HG02943 (cell line): ENCODE measurements around the gene WASF3.
"Not testable (repeated sequence)": the region's sequence is repeated elsewhere in the genome, so short reads cannot be mapped to it uniquely, and the experiment has no call there.

Experiments used
- ATAC-seq: cut with Tn5 transposase; IDR thresholded peaks from one replicate; pipeline ENCODE4 v1.9.1; 2021; ENCODE audit warnings: mild to moderate bottlenecking, low read depth, moderate library complexity; ENCODE audit not compliant: unreplicated experiment

Gene WASF3

GRCh38 chr13:26621731-26622401, 64.4 kb downstream of the WASF3 start:
- no peak for ATAC-seq

GRCh38 chr13:26623125-26623524, 65.6 kb downstream of the WASF3 start:
- no peak for ATAC-seq

DNA sequence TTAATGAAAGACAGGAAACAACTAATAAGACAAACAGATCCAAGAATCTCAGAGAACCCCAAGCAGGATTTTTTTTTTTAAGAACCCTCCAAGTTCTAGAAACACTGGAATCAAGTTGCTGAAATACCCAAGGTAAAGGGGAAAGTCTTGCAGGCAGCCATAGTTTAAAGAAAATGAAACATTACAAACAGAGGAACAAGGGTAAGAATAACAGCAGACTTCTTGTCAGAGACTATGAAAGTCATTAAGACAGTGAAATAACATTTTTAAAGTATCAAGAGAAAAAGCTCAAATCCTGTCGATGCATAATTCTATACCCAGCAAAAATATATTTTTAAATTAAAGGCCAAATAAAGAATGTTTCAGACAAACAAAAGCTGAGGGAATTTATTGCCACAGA, 67.1 kb downstream of the WASF3 start:
- no peak for ATAC-seq

DNA sequence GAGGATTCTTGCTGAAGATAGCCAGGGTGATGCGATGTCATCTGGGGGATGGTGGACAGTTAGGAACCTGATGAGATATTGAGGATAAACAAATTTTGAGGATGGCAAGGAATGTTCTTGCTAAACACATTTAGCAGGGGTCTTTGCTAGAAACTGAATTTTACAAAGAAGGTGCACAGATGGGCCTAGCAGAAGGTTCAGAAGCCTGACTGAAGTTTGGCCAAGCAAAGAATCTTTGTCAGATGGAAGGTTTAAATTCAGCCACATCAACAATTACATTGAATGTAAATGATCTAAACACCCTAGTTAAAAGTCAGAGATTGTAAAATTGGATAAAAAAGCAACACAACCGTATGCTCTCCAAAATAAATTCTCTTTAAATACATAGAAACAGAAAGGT, 68.8 kb downstream of the WASF3 start:
- ATAC-seq: no peak

- no peak for ATAC-seq
Observed at GRCh38 chr13:26628706-26629105, 71.2 kb downstream of the WASF3 start.

DNA sequence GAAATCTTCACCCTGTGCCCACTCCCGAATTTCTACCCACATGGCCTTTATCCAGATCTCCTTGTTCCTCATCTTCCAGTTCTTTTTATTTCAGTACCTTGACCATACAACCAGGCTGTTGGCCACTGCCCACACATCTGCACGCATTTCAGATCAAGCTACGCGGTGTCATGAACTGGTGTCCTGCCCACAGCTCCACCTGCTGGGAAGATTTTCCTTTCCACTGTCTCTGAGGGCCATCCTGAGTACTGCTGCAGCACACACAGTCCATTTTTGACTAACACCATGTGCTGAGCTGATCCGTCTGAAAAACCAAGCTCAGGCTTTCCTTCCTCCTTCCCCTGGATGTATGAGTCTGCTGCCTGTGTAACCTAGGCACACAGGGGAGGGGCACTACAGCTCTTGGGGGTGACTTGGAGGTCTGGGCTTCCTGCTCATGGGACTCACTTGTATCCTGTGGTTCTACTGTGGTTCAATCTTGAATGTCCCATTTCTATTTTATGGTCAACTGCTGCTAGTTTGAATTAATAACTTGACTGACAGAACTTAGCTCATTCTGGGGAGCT, 71.9 kb downstream of the WASF3 start:
- ATAC-seq: no peak

DNA sequence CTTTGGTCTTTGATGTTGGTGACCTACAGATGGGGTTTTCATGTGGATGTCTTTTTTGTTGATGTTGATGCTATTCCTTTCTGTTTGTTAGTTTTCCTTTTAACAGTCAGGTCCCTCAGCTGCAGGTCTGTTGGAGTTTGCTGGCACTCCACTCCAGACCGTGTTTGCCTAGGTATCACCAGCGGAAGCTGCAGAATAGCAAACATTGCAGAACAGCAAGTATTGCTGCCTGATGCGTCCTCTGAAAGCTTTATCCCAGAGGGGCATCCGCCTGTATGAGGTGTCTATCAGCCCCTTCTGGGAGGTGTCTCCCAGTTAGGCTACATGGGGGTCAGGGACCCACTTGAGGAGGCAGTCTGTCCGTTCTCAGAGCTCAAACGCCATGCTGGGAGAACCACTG, 78.2 kb downstream of the WASF3 start:
- not testable (repeated sequence) for ATAC-seq

GRCh38 chr13:26636073-26636472, 78.6 kb downstream of the WASF3 start:
- not testable (repeated sequence) for ATAC-seq

DNA sequence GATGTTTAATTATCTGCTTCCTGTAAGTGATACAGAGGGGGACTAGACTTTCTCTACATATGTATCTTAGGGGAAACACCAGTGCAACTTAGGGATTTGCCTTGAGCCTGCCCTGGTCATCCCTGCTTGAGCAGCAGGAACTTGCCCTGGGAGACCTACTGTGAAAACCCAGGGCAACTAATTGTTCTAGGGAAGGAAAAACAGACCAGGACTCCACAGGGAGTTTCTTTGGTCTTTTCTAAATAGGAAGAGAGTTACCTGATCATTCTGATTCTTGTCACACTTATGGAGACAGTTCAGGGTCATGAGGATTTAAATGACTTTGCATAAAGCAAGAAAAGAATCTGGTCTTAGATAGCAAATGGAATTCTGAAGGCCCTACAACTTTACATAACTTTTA, 89.1 kb downstream of the WASF3 start:
- ATAC-seq: no peak

- ATAC-seq: no peak
Observed at GRCh38 chr13:26651234-26651633, 93.8 kb downstream of the WASF3 start.

- no peak for ATAC-seq
Observed at GRCh38 chr13:26653310-26653709, 95.8 kb downstream of the WASF3 start.

GRCh38 chr13:26653842-26654241, 96.4 kb downstream of the WASF3 start:
- ATAC-seq: no peak

DNA sequence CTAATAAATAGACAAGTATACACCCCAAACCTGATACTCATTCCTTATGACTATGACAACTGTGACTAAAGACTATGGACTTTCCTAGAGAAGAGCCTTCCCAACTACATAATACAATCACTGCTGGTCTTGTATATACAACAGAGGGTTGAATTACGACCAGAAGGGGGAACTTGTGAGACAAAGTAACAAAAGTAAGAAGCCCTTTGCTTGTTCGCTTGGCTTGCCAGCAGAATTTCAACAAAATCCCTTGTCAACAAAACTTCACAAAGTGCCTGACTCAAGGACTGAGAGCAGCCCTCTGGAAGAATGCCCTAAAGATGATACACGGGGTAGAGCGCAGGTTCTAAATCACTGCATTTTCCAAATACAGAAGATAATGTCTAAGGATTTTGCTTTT, 99.4 kb downstream of the WASF3 start:
- no peak for ATAC-seq

DNA sequence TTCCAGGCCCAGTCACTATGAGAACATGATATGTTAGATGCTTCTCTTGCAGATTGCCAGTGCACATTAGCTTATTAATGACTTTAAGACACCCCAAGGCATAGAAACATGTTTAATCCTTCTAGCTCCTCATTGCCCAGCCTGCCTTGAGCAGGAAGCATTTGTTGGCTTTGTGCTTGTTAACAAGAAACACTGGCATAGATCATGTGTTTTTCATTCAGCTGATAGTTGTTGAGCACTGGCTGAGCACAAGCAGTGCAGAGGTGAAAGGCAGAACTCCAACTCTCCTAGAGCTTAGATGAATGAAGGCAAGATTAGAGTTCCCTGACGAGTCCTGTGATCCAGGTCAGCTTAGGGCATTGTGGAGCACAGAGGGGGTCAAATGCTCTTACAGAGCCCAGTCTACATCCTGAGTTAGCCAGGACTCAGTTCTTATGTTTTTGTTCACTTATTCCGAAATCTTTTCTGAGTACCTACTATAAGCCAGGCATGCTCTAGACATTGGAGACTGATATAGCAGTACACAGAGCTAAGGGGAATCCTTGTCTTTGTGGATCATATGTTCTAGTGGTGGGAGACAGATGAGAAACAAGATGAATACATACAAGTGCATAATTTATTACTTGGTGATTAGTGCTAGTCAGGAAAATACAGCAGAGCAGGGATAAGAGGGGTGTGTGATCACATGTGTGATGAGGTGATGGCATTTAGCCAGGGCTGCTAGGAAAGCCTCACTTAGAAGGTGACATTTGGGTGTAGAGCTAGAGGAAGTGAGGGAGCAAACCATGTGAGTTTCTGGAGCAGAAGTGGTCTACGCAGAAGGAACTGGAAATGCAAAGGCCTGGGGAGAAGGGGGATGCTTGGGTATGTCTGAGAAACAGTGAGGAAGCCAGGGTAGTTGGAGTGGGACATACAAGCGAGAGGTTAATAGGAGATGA, 101.2 kb downstream of the WASF3 start:
- no peak for ATAC-seq

DNA sequence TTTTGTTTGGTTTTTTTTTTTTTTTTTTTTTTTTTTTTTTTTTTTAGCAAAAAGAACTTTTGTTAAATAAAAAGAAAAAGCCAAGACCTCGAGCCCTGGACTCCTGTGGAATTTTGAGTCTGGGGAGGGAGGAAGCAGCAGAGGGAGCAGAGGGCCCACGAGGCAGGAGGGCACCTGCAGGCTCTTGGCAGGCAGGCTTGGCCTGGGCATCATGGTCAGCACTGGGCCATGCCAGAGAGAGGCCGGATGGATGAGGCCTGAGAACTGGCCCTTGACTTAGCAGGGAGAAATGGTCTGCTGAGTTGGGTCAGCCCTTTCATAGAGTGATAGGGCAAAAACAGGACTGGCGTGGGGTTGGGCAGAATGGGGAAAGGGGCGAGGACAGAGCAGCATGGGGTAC, 102.7 kb downstream of the WASF3 start:
- no peak for ATAC-seq

DNA sequence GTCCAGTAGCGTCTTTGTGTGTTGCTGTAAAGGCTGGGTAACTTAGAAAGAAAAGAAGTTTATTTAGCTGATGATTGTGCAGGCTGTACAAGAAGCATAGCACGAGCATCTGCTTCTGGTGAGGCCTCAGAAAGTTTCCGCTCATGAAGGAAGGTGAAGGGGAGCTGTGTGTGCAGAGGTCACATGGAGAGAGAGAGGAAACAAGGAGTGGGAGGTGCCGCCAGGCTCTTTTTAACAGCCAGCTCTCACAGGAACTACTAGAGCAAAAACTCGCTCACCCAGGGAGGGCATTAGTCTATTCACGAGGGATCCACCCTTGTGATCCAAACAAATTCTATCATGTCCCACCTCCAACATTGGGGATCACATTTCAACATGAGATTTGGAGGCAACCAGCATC, 103.3 kb downstream of the WASF3 start:
- no peak for ATAC-seq

- ATAC-seq: no peak
Observed at GRCh38 chr13:26663791-26664190, 106.3 kb downstream of the WASF3 start.

DNA sequence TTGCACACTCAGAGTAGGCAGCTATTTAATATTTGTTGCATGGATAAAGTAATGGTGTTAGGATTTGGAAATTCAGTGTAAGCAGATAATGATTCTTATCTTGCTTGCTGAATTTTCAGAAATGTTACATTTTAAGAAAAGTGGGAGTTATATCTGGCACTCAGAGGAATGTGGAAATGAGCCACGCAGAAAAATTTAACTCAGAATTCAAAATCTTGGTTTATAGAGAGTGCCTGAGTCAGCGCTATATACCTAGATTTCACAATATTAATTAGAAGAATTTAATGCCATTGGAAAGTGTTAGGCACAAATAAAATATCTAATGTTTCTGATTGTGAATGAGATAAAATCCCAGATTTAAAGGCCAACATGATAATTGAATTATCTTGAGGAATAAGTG, 106.8 kb downstream of the WASF3 start:
- no peak for ATAC-seq

DNA sequence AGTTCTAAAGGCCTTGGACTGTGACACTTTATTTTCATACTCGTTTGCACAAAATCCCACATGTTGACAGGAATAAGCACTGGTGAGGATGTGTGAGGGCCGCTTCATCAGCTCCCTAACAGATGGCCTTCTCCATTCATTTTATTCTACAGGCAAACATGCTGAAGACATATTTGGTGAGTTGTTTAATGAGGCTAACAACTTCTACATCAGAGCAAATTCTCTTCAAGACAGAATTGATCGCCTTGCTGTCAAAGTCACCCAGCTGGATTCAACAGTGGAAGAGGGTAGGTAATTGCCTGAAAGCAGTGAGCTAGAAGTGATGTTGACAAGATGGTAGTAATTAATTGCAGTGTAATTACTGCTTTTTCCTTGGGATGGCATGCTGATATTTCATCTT, 107.4 kb downstream of the WASF3 start:
- no peak for ATAC-seq

DNA sequence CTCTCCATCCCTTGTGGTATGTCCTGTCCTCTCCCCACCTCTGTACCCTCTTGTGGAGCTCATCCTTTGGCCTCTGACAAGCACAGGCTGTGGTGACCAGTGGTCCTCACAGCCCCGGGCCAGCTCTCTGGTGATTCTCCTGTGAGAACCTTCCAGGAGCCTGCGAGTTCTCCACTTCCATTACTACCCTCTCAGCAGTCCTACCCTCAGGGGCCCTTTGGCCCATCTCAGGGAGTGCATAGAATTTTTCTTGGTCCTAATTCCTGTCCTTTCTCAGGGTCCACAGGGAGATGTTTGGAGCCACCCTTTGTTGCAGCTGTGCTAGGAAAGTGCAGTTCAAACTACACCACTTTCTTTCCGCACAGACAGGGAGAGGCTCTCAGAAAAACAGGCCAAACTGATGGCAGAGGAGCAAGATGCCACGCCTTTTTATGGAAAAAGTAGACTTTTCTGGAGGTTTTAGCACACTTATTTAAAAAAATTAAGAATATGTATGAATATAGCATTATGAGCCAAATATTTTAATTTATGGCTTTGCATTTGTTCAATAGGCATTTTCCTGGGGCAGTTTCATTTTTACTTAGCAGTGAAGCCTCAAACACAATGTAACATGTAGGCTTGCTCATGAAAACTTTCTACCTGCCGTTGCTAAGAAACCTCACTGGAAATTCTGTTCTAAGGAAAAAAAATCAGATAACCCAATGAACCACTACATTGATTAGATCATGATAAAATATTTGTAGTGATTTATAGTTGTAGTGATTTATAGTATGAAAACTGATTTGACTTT, 111.1 kb downstream of the WASF3 start:
- ATAC-seq: no peak

GRCh38 chr13:26673890-26674289, 116.4 kb downstream of the WASF3 start:
- ATAC-seq: no peak
